MM.1S (cell line): Measurements from ENCODE around the gene CNNM2.
"Not testable (repeated sequence)": the region's sequence is repeated elsewhere in the genome, so short reads cannot be mapped to it uniquely, and the experiment has no call there.

Experiments
- CTCF ChIP-seq: fragments of 300-600 bp; sonication (generic); IDR thresholded peaks from 2 replicates; pipeline ENCODE4 v1.5.1; 2016; ENCODE audit warnings: antibody characterized with exemption, low read length, mixed read lengths
- EZH2 ChIP-seq: fragments of 300-600 bp; sonication (generic); optimal IDR thresholded peaks from 2 replicates; pipeline ENCODE3; 2017; ENCODE audit warnings: low read depth, mild to moderate bottlenecking, antibody characterized with exemption, low read length, mixed read lengths

GRCh38 chr10:102976380-102976726, 58.3 kb downstream of the CNNM2 start:
- TF ChIP-seq CTCF, EZH2: not testable (repeated sequence)
